ENCODE data around the gene ASB3.
"Not testable (repeated sequence)": the region's sequence is repeated elsewhere in the genome, so short reads cannot be mapped to it uniquely, and the experiment has no call there.

DNA sequence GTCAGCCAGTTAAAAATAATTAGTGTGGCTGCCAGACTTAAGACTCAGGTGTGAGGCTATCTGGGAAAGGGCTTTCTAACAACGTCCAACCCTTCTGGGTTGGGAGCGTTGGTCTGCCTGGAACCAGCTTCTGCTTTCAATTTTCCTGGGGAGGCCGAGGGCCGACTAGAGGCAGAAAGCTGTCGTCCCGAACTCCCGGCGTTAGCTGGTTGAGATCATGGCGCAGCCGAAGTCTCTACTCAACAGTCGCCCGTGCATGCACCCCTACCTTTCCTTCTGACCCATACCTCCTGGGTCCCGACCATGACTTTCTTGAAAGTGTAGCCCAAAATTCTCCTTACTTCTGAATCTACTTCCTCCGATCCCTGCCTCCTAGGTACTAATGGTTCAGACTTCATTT lies 29.5 kb downstream of the ASB3 start:
- TF ChIP-seq, protein P1, sequence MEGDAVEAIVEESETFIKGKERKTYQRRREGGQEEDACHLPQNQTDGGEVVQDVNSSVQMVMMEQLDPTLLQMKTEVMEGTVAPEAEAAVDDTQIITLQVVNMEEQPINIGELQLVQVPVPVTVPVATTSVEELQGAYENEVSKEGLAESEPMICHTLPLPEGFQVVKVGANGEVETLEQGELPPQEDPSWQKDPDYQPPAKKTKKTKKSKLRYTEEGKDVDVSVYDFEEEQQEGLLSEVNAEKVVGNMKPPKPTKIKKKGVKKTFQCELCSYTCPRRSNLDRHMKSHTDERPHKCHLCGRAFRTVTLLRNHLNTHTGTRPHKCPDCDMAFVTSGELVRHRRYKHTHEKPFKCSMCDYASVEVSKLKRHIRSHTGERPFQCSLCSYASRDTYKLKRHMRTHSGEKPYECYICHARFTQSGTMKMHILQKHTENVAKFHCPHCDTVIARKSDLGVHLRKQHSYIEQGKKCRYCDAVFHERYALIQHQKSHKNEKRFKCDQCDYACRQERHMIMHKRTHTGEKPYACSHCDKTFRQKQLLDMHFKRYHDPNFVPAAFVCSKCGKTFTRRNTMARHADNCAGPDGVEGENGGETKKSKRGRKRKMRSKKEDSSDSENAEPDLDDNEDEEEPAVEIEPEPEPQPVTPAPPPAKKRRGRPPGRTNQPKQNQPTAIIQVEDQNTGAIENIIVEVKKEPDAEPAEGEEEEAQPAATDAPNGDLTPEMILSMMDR (IDR thresholded peaks at IDR 0.05): not testable (repeated sequence)
- not testable (repeated sequence) for TF ChIP-seq POLR2A (IDR thresholded peaks at IDR 0.05)

All from thyroid gland (tissue), 4 donors.